Heart left ventricle (tissue), 16 donors: Measurements from ENCODE around the gene SLX4IP. TPM values are rescaled to one million over a fixed set of nuclear protein-coding genes. Genes with fewer than 3 reads are reported as not detected.
A peak's percentile ranks its signal among the peaks of the same experiment; 100 is the strongest.

Source experiments
- ATAC-seq, 4 donors: fragments of 200-7000 bp; cut with Tn5 transposase; one replicate each; pipeline ENCODE4 v1.9.1; 2020 to 2022; ENCODE audit warnings: moderate library complexity in 4 of 4, mild to moderate bottlenecking in 3 of 4, moderate number of reproducible peaks in 1 of 4
- DNase-seq, 5 donors: peaks; one replicate each; pipeline ENCODE4 v3.0.0-alpha.2; 2020
- H3K27ac ChIP-seq, 12 donors: fragments of 200-600 bp; sonication (generic) in 4 of 12; one replicate each; pipeline versions ENCODE4 v1.5.0 to v1.8.0; 2016 to 2022; ENCODE audit warnings: mild to moderate bottlenecking in 2 of 12
- H3K27me3 ChIP-seq, 9 donors: fragments of 200-600 bp; sonication (generic) in 2 of 9; one replicate each; pipeline versions ENCODE4 v1.5.1 to v1.8.0; 2016 to 2022; ENCODE audit warnings: mild to moderate bottlenecking in 3 of 9
- H3K36me3 ChIP-seq, 9 donors: fragments of 200-600 bp; sonication (generic) in 2 of 9; one replicate each; pipeline versions ENCODE4 v1.5.0 to v1.8.0; 2018 to 2022; ENCODE audit warnings: mild to moderate bottlenecking in 2 of 9
- H3K4me1 ChIP-seq, 12 donors: fragments of 200-600 bp; sonication (generic) in 4 of 12; one replicate each; pipeline versions ENCODE4 v1.5.0 to v1.8.0; 2016 to 2022; ENCODE audit warnings: mild to moderate bottlenecking in 3 of 12
- H3K4me3 ChIP-seq, 12 donors: fragments of 200-600 bp; sonication (generic) in 4 of 12; one replicate each; pipeline versions ENCODE4 v1.5.0 to v1.8.0; 2017 to 2022; ENCODE audit warnings: mild to moderate bottlenecking in 9 of 12, moderate library complexity in 4 of 12
- H3K9me3 ChIP-seq, 12 donors: fragments of 200-600 bp; sonication (generic) in 4 of 12; one replicate each; pipeline versions ENCODE4 v1.5.0 to v1.8.0; 2016 to 2022; ENCODE audit warnings: mild to moderate bottlenecking in 1 of 12
- POLR2A ChIP-seq, 2 donors: fragments of 450-650 bp; IDR thresholded peaks; one replicate each; pipeline ENCODE4 v1.6.1; 2017; ENCODE audit warnings: antibody characterized with exemption in 2 of 2, mild to moderate bottlenecking in 2 of 2, moderate library complexity in 2 of 2
- WGBS, 4 donors: extraction: QIAGEN DNeasy Blood & Tissue Kit in 2 of 4; methylation state at CpG; one replicate each; pipeline versions ENCODE4 v1.1.5 to v1.1.7; 2013 to 2018; 5-methylcytosine and 5-hydroxymethylcytosine counted together
- intact Hi-C, 10 donors: fragments of 100-400 bp; cut with DNase I; formaldehyde crosslinking; loops; one replicate each; pipeline versions ENCODE4 v1.11.1 to v1.14.2; 2022
- polyA plus RNA-seq, 2 donors: library from polyadenylated mRNA; stranded (reverse); fragments of 200-250 nt; gene quantifications; one replicate each; pipeline ENCODE4 v1.2.3, GENCODE V29; 2013
- total RNA-seq, 9 donors: library from RNA; depleted of rRNA in 2 of 9; stranded (reverse); fragments of >200 nt in 2 of 9; fragmentation: NEBNext Ultra II Directional in 3 of 9; extraction: Animal tissue kit (Norgen Biotek cat#: 25700) in 3 of 9; gene quantifications; one replicate each; pipeline versions ENCODE4 v1.1.0 to v1.2.4, GENCODE V29; 2016 to 2023
- TF ChIP-seq, protein P1 (sequence below), 12 donors: fragments of 200-600 bp; sonication (generic) in 4 of 12; IDR thresholded peaks; one replicate each; pipeline versions ENCODE4 v1.5.0 to v1.8.0; 2018 to 2022; ENCODE audit warnings: antibody characterized with exemption in 12 of 12, mild to moderate bottlenecking in 5 of 12
- donor health status: ischemic (EF 13 %, LVEDD 7.1; RV severe dilation, severe dysfunction).
- donor health status: healthy with polysubstance abuse.
- donor health status: DM: no; HTN: yes; CAD: no.
- donor health status: DM: no; HTN: no; CAD: no.
- donor health status: ischemic (EF 25% LVEDD 6.9; RV normal size, moderate dysfunction).
- donor health status: ischemic (EF 25% LVEDD 5.7; RV mildly dilated, moderate dysfunction).
- donor health status: healthy.
- donor health status: DM: yes; HTN: yes; CAD: no.
- donor health status: ischemic (EF 35%, LVEDD 5.7; RV mildly dilated, moderate dysfunction).
- donor health status: nonischemic (EF 11% LVEDD 7.7; RV severe dilation, severe dysfunction).
- donor health status: DM: yes; HTN: yes; CAD: no.
- donor health status: PGD.
- donor health status: ischemic (EF 29% LVEDD 5.4; RV normal size, mild dysfunction).
- donor health status: nonischemic (EF 23%, LVEDD 6.1; RV moderate dilation, normal function).

Gene SLX4IP
- total and polyA plus RNA-seq, 11 donors, result 1.1 to 4.3 (median 2.4) TPM

DNA sequence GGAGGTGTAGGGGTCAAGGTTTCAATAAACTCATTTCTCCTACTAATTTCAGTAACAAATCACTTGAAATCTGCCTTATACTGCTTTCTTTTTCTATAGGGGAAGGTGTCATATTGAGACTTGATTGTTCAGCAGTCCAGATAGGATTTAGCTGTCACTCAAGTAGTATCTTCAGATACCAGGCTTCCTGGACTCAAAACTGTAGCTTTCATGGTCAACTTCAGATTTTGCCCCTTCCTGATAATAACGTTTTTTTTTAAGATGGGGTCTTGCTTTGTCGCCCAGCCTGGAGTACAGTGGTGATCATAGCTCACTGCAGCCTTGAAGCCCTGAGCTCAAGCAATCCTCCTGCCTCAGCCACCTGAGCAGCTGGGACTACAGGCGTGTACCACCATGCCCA, 160.9 kb downstream of the SLX4IP start:
- Histone ChIP-seq H3K4me1 (peaks cover 0 to 31% (median 7%) of the 10 kb centered on the region in 12 donors), H3K27me3 (no peaks in the 10 kb centered on the region), H3K36me3 (peaks cover 0 to under 1% (median 0%) of the 10 kb centered on the region in 9 donors), H3K9me3 (no peaks in the 10 kb centered on the region), H3K27ac (peak overlapping the region in 1 of 12 donors; percentile 9), H3K4me3 (no peak overlapping the region)
- TF ChIP-seq POLR2A (IDR thresholded peaks at IDR 0.05), result no peak
- TF ChIP-seq, protein P1, sequence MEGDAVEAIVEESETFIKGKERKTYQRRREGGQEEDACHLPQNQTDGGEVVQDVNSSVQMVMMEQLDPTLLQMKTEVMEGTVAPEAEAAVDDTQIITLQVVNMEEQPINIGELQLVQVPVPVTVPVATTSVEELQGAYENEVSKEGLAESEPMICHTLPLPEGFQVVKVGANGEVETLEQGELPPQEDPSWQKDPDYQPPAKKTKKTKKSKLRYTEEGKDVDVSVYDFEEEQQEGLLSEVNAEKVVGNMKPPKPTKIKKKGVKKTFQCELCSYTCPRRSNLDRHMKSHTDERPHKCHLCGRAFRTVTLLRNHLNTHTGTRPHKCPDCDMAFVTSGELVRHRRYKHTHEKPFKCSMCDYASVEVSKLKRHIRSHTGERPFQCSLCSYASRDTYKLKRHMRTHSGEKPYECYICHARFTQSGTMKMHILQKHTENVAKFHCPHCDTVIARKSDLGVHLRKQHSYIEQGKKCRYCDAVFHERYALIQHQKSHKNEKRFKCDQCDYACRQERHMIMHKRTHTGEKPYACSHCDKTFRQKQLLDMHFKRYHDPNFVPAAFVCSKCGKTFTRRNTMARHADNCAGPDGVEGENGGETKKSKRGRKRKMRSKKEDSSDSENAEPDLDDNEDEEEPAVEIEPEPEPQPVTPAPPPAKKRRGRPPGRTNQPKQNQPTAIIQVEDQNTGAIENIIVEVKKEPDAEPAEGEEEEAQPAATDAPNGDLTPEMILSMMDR (IDR thresholded peaks at IDR 0.05), result no peak
- DNase-seq, result no peak
- intact Hi-C loops, result no loop called here
- WGBS, 4 donors, result 81 to 87% (median 85%) methylated on average over 3 of the region's 3 CpGs
- ATAC-seq, result no peak

DNA sequence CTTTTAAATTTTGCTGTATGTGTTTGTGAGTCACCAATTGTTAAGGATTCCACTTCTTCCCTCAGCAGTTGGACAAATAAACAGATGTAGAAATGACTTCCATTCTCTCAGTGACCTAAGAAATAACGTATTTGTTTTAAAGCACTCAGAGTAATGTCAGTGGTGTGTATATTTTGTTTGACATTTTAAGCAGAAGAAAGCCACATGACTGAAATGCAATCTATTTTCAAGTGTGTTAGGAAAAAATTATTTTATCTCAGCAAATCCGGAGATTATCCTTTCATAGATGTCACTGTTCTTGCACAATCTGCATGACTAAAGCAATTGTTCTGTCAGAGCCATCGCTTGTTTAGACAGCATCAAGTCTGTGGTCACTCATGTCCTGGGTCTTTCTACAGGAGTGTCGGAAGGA, 161.6 kb downstream of the SLX4IP start:
- peaks cover 0 to 28% (median 3%) of the 10 kb centered on the region in 12 donors for H3K4me1 ChIP-seq

DNA sequence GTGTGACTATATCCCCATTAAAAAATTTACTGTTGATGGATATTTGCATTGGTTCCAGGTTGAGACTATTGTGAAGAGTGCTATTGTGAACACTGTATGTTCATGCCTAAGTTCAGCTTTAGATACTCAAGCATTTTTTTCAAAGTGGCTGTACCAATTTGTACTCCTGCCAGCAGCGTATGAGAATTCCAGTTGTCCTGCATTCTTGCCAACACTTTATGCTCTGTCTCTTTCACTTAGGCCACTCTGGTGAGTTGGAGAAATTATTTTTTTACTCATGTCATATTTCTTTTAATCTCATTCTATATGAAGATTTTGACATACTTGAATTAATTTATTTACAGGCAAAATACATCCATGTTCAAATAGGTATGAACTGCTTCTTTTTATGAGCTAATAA, 162.5 kb downstream of the SLX4IP start:
- TF ChIP-seq, protein P1 (IDR thresholded peaks at IDR 0.05), result no peak
- TF ChIP-seq POLR2A (IDR thresholded peaks at IDR 0.05), result no peak
- WGBS, 4 donors, result 93 to 100% (median 98%) methylated on average over 1 of the region's 1 CpG
- no peaks in the 10 kb centered on the region for H3K9me3 ChIP-seq
- no peak for ATAC-seq
- H3K27ac ChIP-seq, result no peak overlapping the region
- no peaks in the 10 kb centered on the region for H3K27me3 ChIP-seq
- no peak for DNase-seq
- no peak overlapping the region for H3K4me3 ChIP-seq
- intact Hi-C loops, result no loop called here
- peaks cover 0 to 25% (median 2%) of the 10 kb centered on the region in 12 donors for H3K4me1 ChIP-seq
- peaks cover 0 to 5% (median 0%) of the 10 kb centered on the region in 9 donors for H3K36me3 ChIP-seq

More for the DNA sequence above, 161.6 kb downstream of the SLX4IP start:
- peak in 1 of 4 donors; percentile 50 for ATAC-seq
- WGBS, 4 donors, result 78 to 83% (median 81%) methylated on average over 4 of the region's 4 CpGs
- no peak for DNase-seq
- TF ChIP-seq, protein P1 (IDR thresholded peaks at IDR 0.05), result no peak
- TF ChIP-seq POLR2A (IDR thresholded peaks at IDR 0.05), result no peak
- Histone ChIP-seq H3K4me3 (no peak overlapping the region), H3K9me3 (no peaks in the 10 kb centered on the region), H3K36me3 (peaks cover 0 to 5% (median 0%) of the 10 kb centered on the region in 9 donors), H3K27ac (peak overlapping the region in 1 of 12 donors; percentile 33), H3K27me3 (no peaks in the 10 kb centered on the region)
- intact Hi-C loops, result no loop called here

DNA sequence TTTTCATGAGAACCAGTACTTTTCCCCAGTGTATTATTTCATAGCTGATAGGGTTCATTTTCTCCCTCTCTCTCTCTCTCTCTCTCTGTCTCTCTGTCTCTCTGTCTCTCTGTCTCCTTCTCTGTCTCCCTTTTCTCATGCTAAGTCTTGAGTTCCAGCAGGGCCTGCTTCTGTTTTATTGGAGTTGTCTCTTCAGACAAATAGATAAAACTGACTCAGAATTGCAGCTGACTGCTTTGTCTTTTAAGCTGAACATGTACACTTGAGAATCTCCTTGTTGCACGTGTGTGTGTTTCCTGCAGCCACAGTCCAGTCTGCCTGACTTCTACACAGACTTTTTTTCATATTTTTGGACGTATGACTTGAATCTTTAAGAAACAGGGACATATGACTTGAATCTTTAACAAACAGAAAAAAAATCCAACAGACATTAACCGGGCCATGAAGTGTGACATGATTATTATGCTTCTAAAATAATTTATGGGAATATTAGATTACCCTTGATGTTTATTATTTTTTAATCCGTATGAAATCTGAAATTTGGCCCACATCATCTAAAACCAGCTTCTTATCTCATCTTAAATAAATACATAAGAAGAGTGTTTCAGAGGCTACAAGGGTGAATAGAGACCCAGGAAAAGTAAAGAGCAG, 167.2 kb downstream of the SLX4IP start:
- peak overlapping the region in 6 of 12 donors; percentile 4 to 77 (median 18) for H3K27ac ChIP-seq
- ATAC-seq, result no peak
- DNase-seq, result no peak
- H3K27me3 ChIP-seq, result no peaks in the 10 kb centered on the region
- no peak overlapping the region for H3K4me3 ChIP-seq
- H3K9me3 ChIP-seq, result peaks cover 0 to 11% (median 0%) of the 10 kb centered on the region in 12 donors
- H3K36me3 ChIP-seq, result peaks cover 0 to 5% (median 0%) of the 10 kb centered on the region in 9 donors
- TF ChIP-seq, protein P1 (IDR thresholded peaks at IDR 0.05), result no peak
- peaks cover 0 to 37% (median 9%) of the 10 kb centered on the region in 12 donors for H3K4me1 ChIP-seq
- WGBS, 4 donors, result 67 to 72% (median 71%) methylated on average over 4 of the region's 4 CpGs
- intact Hi-C loops, result loop anchor here in 2 of 10 donors (5.0 kb wide), 2 partner anchors 40 to 45 kb away; no protein-coding TSS in a partner anchor
